Measurements from ENCODE around the gene CRB1. TPM values are rescaled to one million over a fixed set of nuclear protein-coding genes. Genes with fewer than 3 reads are reported as not detected.

The CRB1 gene
- total RNA-seq, 1 experiment from 2014 or later, result not detected

- no peak overlapping the region for H3T11ph ChIP-seq (ENCODE audit: low read length)
- no peak overlapping the region for H4K5ac ChIP-seq (ENCODE audit: insufficient read length, low read depth, low read length)
- H3K79me1 ChIP-seq (ENCODE audit: insufficient read depth, low read depth, low read length, poor library complexity, severe bottlenecking), result no peaks in the 10 kb centered on the region
- Mint-ChIP-seq H3K27me3 (ENCODE audit: low read depth) (no peaks in the 10 kb centered on the region), H3K27ac (no peak overlapping the region), H3K36me3 (ENCODE audit: insufficient read depth in 1 of 3, low read depth in 3 of 3) (no peaks in the 10 kb centered on the region), H3K9me3 (no peaks in the 10 kb centered on the region), H3K4me3 (no peak overlapping the region), H3K4me1 (peaks cover 7 to 13% of the 10 kb centered on the region in 2 experiments; a peak in 3 of 4 replicates)
- DNase-seq, result no peak
- no peak overlapping the region for H3K4me2 ChIP-seq (ENCODE audit: insufficient read depth, insufficient read length, low read length)
- no peak overlapping the region for H3K4ac ChIP-seq (ENCODE audit: low read depth, low read length)
- H3K79me2 ChIP-seq (ENCODE audit: insufficient read depth, low read length), result no peaks in the 10 kb centered on the region; the same call in 1 of the 2 replicates
- no peak overlapping the region for H3K23ac ChIP-seq (ENCODE audit: insufficient read length, low read depth, low read length)
- TF ChIP-seq CTCF (conservative IDR thresholded peaks at IDR 0.05), result peak; percentile 76
- H3K9me3 ChIP-seq (ENCODE audit: control insufficient read depth, low read depth, low read length), result no peaks in the 10 kb centered on the region
- H4K8ac ChIP-seq (replicated peaks; ENCODE audit: insufficient read length, low read depth, low read length), result no peak overlapping the region
- no peaks in the 10 kb centered on the region for H4K20me1 ChIP-seq (ENCODE audit: control insufficient read depth, insufficient read depth, insufficient read length)
- no peak overlapping the region for H3K27ac ChIP-seq (ENCODE audit: insufficient read length, low read depth, low read length)
- H3K18ac ChIP-seq (ENCODE audit: insufficient read length, low read depth, low read length), result no peak overlapping the region
- no peak overlapping the region for H2BK15ac ChIP-seq (ENCODE audit: low read depth, low read length)
- H2AFZ ChIP-seq (ENCODE audit: low read length), result no peak overlapping the region
- H3K56ac ChIP-seq (ENCODE audit: insufficient read length, low read depth, low read length), result no peak overlapping the region
- WGBS (ENCODE audit: extremely low coverage, insufficient read length, low lambda C conversion rate), result no CpG with 5 or more reads among the region's 2 CpGs
- H4K91ac ChIP-seq (ENCODE audit: insufficient read length, low read depth, low read length), result no peak overlapping the region
- H3K23me2 ChIP-seq (ENCODE audit: insufficient read length, low read depth, low read length, poor library complexity, severe bottlenecking), result no peaks in the 10 kb centered on the region
- H2AK5ac ChIP-seq (ENCODE audit: insufficient read length, low read length), result no peak overlapping the region
- no peak overlapping the region for H2BK20ac ChIP-seq (ENCODE audit: low read depth, low read length, poor library complexity, severe bottlenecking)
- H3K9ac ChIP-seq (ENCODE audit: extremely low read depth, insufficient read length, low read length), result no peak overlapping the region
- H2BK120ac ChIP-seq (ENCODE audit: low read depth, low read length, poor library complexity, severe bottlenecking), result no peak overlapping the region
- H2BK5ac ChIP-seq (ENCODE audit: insufficient read length, low read length), result no peak overlapping the region
- H2BK12ac ChIP-seq (ENCODE audit: insufficient read length, low read depth, low read length), result no peak overlapping the region
- no peak overlapping the region for H3K14ac ChIP-seq (ENCODE audit: insufficient read depth, low read length)
- no peaks in the 10 kb centered on the region for H3K4me1 ChIP-seq (ENCODE audit: insufficient read depth, low read length)
- no peaks in the 10 kb centered on the region; the same call in 1 of the 2 replicates for H3K27me3 ChIP-seq (ENCODE audit: insufficient read depth, low read length)
These were observed 253.2 kb downstream of the CRB1 start for GRCh38 chr1:197521118-197521739.
